ENCODE results near the gene MYRIP.

- TF ChIP-seq CTCF (IDR thresholded peaks at IDR 0.05) (no peak), POLR2A (IDR thresholded peaks at IDR 0.05) (no peak)
These were observed 328.3 kb downstream of the MYRIP start for GRCh38 chr3:40137591-40138295.

Data from thyroid gland (tissue), 4 donors.